H1 (cell line): ENCODE measurements around the gene COMMD1. TPM values are rescaled to one million over a fixed set of nuclear protein-coding genes. Genes with fewer than 3 reads are reported as not detected.

Experiments
- CTBP2 ChIP-seq: IDR thresholded peaks from 2 replicates; pipeline ENCODE4 v1.7.0; 2011; ENCODE audit warnings: borderline replicate concordance, mild to moderate bottlenecking, moderate library complexity, mixed read lengths, low read length; ENCODE audit not compliant: insufficient read depth, insufficient read length
- SP1 ChIP-seq: IDR thresholded peaks from 2 replicates; pipeline ENCODE4 v1.6.1; 2011; ENCODE audit warnings: low read depth, low read length
- polyA plus RNA-seq, 7 experiments: library from polyadenylated mRNA; depleted of rRNA in 3 of 7; stranded (reverse) in 5 of 7; unstranded in 2 of 7; fragments of >200 nt in 5 of 7; fragments of 200-250 nt in 2 of 7; gene quantifications; 1 replicate in 5 of 7; 2 replicates in 1 of 7; 4 replicates in 1 of 7; pipeline versions ENCODE4 v1.2.1 to v1.2.3, GENCODE V29; 2011 to 2013; ENCODE audit warnings: missing spikeins in 2 of 7, mixed read lengths in 2 of 7
- total RNA-seq: library from RNA; stranded (reverse); fragmentation: NEBNext Ultra II Directional; extraction: Animal tissue kit (Norgen Biotek cat#: 25700); gene quantifications from 2 replicates; pipeline ENCODE4 v1.2.1, GENCODE V29; 2021
- TF ChIP-seq, protein P1 (sequence below), 3 experiments: IDR thresholded peaks; 1 replicate in 2 of 3; 2 replicates in 1 of 3; pipeline versions ENCODE4 v1.5.1 to v1.6.1; 2011; ENCODE audit warnings: low read length in 3 of 3, mild to moderate bottlenecking in 3 of 3, inconsistent platforms in 2 of 3, low read depth in 1 of 3, moderate library complexity in 1 of 3; ENCODE audit not compliant: insufficient read depth in 1 of 3; ENCODE audit errors: control extremely low read depth in 1 of 3

Gene COMMD1
- total and polyA plus RNA-seq, 2 of the 8 experiments (the other 6 are each of a cell fraction or from before 2014, with no cell fraction given): 23.5 to 28.3 TPM

DNA sequence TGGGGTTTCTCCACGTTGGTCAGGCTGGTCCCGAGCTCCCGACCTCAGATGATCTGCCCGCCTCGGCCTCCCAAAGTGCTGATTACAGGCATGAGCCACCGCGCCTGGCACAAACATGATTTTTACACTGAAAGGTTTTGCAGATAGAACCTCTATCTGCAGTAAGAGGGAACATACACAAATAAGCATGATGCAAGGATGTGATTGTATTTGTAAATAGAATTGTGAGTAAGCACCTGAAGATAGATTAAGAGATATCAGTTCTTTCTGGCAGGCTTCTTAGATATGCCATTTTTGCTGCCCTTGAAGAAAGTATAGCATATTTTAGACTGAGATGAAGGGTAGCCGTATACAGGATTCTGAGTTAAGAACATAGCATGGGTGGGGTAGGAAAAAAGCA lies 3.6 kb downstream of the COMMD1 start (continued):
- TF ChIP-seq, protein P1, sequence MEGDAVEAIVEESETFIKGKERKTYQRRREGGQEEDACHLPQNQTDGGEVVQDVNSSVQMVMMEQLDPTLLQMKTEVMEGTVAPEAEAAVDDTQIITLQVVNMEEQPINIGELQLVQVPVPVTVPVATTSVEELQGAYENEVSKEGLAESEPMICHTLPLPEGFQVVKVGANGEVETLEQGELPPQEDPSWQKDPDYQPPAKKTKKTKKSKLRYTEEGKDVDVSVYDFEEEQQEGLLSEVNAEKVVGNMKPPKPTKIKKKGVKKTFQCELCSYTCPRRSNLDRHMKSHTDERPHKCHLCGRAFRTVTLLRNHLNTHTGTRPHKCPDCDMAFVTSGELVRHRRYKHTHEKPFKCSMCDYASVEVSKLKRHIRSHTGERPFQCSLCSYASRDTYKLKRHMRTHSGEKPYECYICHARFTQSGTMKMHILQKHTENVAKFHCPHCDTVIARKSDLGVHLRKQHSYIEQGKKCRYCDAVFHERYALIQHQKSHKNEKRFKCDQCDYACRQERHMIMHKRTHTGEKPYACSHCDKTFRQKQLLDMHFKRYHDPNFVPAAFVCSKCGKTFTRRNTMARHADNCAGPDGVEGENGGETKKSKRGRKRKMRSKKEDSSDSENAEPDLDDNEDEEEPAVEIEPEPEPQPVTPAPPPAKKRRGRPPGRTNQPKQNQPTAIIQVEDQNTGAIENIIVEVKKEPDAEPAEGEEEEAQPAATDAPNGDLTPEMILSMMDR (IDR thresholded peaks at IDR 0.05; ENCODE audit: control extremely low read depth in 1 of 3, insufficient read depth in 1 of 3, low read depth in 1 of 3, low read length in 3 of 3): no peak
- TF ChIP-seq SP1 (no peak), CTBP2 (no peak)
